Sigmoid colon (tissue), 7 donors: ENCODE measurements around the gene MACROD2. TPM values are rescaled to one million over a fixed set of nuclear protein-coding genes. Genes with fewer than 3 reads are reported as not detected.

Experiments
- DNase-seq: peaks from one replicate; pipeline ENCODE4 v3.0.0-alpha.2; 2019
- H3K27ac ChIP-seq, 4 donors: fragments of 200-600 bp; sonication (generic); one replicate each; pipeline ENCODE4 v1.5.1; 2016 to 2019; ENCODE audit warnings: mild to moderate bottlenecking in 1 of 4
- H3K27me3 ChIP-seq, 3 donors: fragments of 200-600 bp; sonication (generic); one replicate each; pipeline ENCODE4 v1.5.1; 2019; ENCODE audit warnings: mild to moderate bottlenecking in 1 of 3
- H3K36me3 ChIP-seq, 4 donors: fragments of 200-600 bp; sonication (generic); one replicate each; pipeline ENCODE4 v1.5.1; 2016 to 2019
- H3K4me1 ChIP-seq, 4 donors: fragments of 200-600 bp; sonication (generic); one replicate each; pipeline ENCODE4 v1.5.1; 2017 to 2019
- H3K4me3 ChIP-seq, 4 donors: fragments of 200-600 bp; sonication (generic); one replicate each; pipeline ENCODE4 v1.5.1; 2017 to 2019; ENCODE audit warnings: mild to moderate bottlenecking in 2 of 4, moderate library complexity in 1 of 4
- H3K9me3 ChIP-seq, 4 donors: fragments of 200-600 bp in 3 of 4; sonication (generic) in 3 of 4; one replicate each; pipeline versions ENCODE4 v1.5.1 to v1.6.1; 2013 to 2019
- EP300 ChIP-seq, 4 donors: sonication (generic); formaldehyde crosslinking; IDR thresholded peaks; one replicate each; pipeline ENCODE4 v1.6.1; 2017; ENCODE audit warnings: antibody characterized with exemption in 4 of 4
- POLR2A ChIP-seq, 2 donors: fragments of 450-650 bp; IDR thresholded peaks; one replicate each; pipeline ENCODE4 v1.6.1; 2016; ENCODE audit warnings: antibody characterized with exemption in 2 of 2, mild to moderate bottlenecking in 2 of 2, moderate library complexity in 2 of 2
- POLR2AphosphoS5 ChIP-seq, 4 donors: sonication (generic); formaldehyde crosslinking; IDR thresholded peaks; one replicate each; pipeline ENCODE4 v1.6.1; 2017; ENCODE audit warnings: antibody characterized with exemption in 4 of 4
- WGBS, 2 donors: extraction: QIAGEN DNeasy Blood & Tissue Kit; methylation state at CpG; one replicate each; pipeline ENCODE4 v1.1.7; 2013; 5-methylcytosine and 5-hydroxymethylcytosine counted together
- intact Hi-C: fragments of 100-400 bp; cut with DNase I; formaldehyde crosslinking; loops from one replicate; pipeline ENCODE4 v1.15.1; 2023
- polyA plus RNA-seq, 3 donors: library from polyadenylated mRNA; stranded (reverse); fragments of 200-250 nt; gene quantifications; one replicate each; pipeline ENCODE4 v1.2.3, GENCODE V29; 2013
- total RNA-seq, 4 donors: library from RNA; depleted of rRNA; stranded (reverse); fragments of >200 nt; gene quantifications; one replicate each; pipeline ENCODE4 v1.1.0, GENCODE V29; 2016
- TF ChIP-seq, protein P1 (sequence below), 4 experiments: fragments of 450-650 bp in 3 of 4; fragments of 200-600 bp in 1 of 4; IDR thresholded peaks; one replicate each; pipeline ENCODE4 v1.5.1; 2016 to 2019; ENCODE audit warnings: antibody characterized with exemption in 4 of 4, mild to moderate bottlenecking in 3 of 4, moderate library complexity in 2 of 4
- donor health status: healthy with polysubstance abuse.
- donor health status: Bipolar disorder and iron deficiency.
- donor health status: healthy.

MACROD2 gene
- total and polyA plus RNA-seq, 7 donors, result 1.2 to 22.4 (median 5.8) TPM

DNA sequence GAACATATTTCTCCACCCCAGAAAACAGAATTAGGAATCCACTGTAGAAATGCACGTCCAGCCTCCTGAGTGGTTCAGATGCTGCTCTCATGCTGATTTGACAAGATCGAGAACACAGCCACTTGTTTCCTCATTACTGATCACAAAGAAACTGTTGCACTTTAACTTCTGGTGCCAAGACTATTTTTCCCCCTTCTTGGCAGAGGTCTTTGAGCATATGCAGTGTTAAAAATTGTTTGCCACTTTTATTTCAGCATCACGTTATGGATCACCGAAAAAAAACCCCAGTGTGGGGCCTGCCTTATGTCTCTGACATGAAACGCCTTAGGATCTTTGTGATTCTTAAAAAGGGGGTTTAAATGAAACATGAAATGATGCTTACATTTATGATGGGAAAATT lies 1511.0 kb downstream of the MACROD2 start:
- Histone ChIP-seq H3K4me3 (no peak overlapping the region), H3K9me3 (no peaks in the 10 kb centered on the region), H3K36me3 (no peaks in the 10 kb centered on the region), H3K27ac (no peak overlapping the region), H3K4me1 (peaks cover 0 to 20% (median 10%) of the 10 kb centered on the region in 4 donors), H3K27me3 (no peaks in the 10 kb centered on the region)
- DNase-seq, result no peak
- TF ChIP-seq, protein P1, sequence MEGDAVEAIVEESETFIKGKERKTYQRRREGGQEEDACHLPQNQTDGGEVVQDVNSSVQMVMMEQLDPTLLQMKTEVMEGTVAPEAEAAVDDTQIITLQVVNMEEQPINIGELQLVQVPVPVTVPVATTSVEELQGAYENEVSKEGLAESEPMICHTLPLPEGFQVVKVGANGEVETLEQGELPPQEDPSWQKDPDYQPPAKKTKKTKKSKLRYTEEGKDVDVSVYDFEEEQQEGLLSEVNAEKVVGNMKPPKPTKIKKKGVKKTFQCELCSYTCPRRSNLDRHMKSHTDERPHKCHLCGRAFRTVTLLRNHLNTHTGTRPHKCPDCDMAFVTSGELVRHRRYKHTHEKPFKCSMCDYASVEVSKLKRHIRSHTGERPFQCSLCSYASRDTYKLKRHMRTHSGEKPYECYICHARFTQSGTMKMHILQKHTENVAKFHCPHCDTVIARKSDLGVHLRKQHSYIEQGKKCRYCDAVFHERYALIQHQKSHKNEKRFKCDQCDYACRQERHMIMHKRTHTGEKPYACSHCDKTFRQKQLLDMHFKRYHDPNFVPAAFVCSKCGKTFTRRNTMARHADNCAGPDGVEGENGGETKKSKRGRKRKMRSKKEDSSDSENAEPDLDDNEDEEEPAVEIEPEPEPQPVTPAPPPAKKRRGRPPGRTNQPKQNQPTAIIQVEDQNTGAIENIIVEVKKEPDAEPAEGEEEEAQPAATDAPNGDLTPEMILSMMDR (IDR thresholded peaks at IDR 0.05), result no peak
- TF ChIP-seq POLR2AphosphoS5 (IDR thresholded peaks at IDR 0.05) (no peak), POLR2A (IDR thresholded peaks at IDR 0.05) (no peak), EP300 (IDR thresholded peaks at IDR 0.05) (no peak)
- intact Hi-C loops, result no loop called here
- 75 to 82% methylated on average over 5 of the region's 5 CpGs for WGBS, 2 donors

DNA sequence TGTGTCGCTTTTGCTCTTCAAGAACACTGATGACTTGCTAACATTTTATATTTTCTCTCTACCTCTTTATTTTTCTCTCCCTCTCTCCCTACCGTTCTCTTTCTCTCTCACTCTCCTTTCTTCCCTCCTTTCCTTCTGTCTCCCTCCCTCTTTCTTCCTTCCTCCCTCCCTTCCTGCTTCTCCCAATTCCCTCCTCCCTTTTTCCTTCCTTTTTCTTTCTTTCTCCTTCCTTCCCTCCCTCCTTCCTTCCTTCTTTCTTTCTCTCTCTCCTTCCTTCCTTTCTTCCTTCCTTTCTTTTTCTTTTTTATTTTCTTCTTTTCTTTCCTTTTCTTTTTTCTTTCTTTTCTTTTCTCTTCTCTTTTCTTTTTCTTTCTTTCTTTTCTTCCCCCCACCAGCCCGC lies 1511.8 kb downstream of the MACROD2 start:
- intact Hi-C loops, result no loop called here
- 89 to 92% methylated on average over 3 of the region's 3 CpGs for WGBS, 2 donors
- no peak overlapping the region for H3K4me3 ChIP-seq
- H3K27me3 ChIP-seq, result no peaks in the 10 kb centered on the region
- DNase-seq, result no peak
- H3K4me1 ChIP-seq, result peaks cover 0 to 20% (median 10%) of the 10 kb centered on the region in 4 donors
- TF ChIP-seq POLR2AphosphoS5 (IDR thresholded peaks at IDR 0.05) (no peak), POLR2A (IDR thresholded peaks at IDR 0.05) (no peak), EP300 (IDR thresholded peaks at IDR 0.05) (no peak)
- TF ChIP-seq, protein P1 (IDR thresholded peaks at IDR 0.05), result no peak
- H3K27ac ChIP-seq, result no peak overlapping the region
- H3K36me3 ChIP-seq, result no peaks in the 10 kb centered on the region
- no peaks in the 10 kb centered on the region for H3K9me3 ChIP-seq

DNA sequence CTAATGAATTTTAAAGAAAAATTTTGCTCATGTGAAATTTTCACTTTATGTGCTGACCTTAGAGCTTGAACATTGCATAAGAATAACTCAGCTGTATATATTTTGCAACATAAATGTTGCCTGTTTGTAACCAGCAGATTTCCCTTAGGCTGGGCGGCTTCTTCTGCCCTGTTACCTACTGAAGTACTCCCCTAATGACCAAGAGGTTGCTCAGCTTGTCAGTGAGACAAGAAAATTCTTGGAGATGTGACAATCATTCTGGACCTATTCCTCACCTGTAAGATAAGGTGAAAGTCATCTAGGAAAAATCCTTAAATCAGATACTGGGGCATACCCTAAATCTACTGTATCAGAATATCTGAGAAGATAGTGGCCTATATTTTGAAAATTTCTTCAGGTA lies 1516.2 kb downstream of the MACROD2 start:
- Histone ChIP-seq H3K9me3 (no peaks in the 10 kb centered on the region), H3K27me3 (no peaks in the 10 kb centered on the region), H3K27ac (no peak overlapping the region), H3K36me3 (no peaks in the 10 kb centered on the region), H3K4me3 (no peak overlapping the region), H3K4me1 (peaks cover 0 to 20% (median 10%) of the 10 kb centered on the region in 4 donors)
- TF ChIP-seq, protein P1 (IDR thresholded peaks at IDR 0.05), result no peak
- no peak for TF ChIP-seq POLR2A (IDR thresholded peaks at IDR 0.05)
- no peak for TF ChIP-seq EP300 (IDR thresholded peaks at IDR 0.05)
- TF ChIP-seq POLR2AphosphoS5 (IDR thresholded peaks at IDR 0.05), result no peak
- DNase-seq, result no peak
- 92 to 96% methylated on average over 1 of the region's 1 CpG for WGBS, 2 donors
- intact Hi-C loops, result no loop called here

DNA sequence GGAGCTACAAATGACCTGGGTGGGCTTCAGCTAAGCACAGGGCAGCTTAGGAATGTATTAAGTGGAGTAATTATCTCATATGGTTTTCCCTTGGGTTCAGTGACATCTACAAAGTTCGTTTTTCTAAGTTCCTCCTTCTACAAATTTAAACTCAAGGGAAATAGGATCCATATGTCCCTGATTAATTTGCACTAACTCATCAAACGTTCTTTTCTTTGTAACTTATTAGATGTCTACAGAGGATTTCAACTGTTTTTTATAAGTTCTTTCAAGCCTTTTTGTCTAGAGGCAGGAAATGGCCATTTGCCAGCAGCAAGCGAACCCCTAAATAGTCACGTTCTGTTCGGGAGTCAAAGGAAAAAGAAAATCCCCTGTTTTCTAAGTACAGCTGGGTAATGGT lies 1517.6 kb downstream of the MACROD2 start:
- DNase-seq, result no peak
- intact Hi-C loops, result no loop called here

More for the DNA sequence above, 1517.6 kb downstream of the MACROD2 start:
- no peak overlapping the region for H3K27ac ChIP-seq
- WGBS, 2 donors, result 68% methylated on average over 5 of the region's 5 CpGs
- H3K9me3 ChIP-seq, result no peaks in the 10 kb centered on the region
- H3K36me3 ChIP-seq, result no peaks in the 10 kb centered on the region
- no peaks in the 10 kb centered on the region for H3K27me3 ChIP-seq
- no peak overlapping the region for H3K4me3 ChIP-seq
- TF ChIP-seq POLR2AphosphoS5 (IDR thresholded peaks at IDR 0.05) (no peak), EP300 (IDR thresholded peaks at IDR 0.05) (no peak)
- TF ChIP-seq, protein P1 (IDR thresholded peaks at IDR 0.05), result no peak
- H3K4me1 ChIP-seq, result peaks cover 0 to 15% (median 10%) of the 10 kb centered on the region in 4 donors
